CD4-positive, alpha-beta T cell treated with Interleukin-2 at 100 ng/mL for 4 hours (primary cell): ENCODE measurements around the gene ODAD2.
A peak's percentile ranks its signal among the peaks of the same experiment; 100 is the strongest.
"Not testable (repeated sequence)": the region's sequence is repeated elsewhere in the genome, so short reads cannot be mapped to it uniquely, and the experiment has no call there.

Experiments
- DNase-seq: peaks from one replicate; pipeline ENCODE4 v3.0.0-alpha.2; 2020; ENCODE audit warnings: low spot score

ODAD2 gene

DNA sequence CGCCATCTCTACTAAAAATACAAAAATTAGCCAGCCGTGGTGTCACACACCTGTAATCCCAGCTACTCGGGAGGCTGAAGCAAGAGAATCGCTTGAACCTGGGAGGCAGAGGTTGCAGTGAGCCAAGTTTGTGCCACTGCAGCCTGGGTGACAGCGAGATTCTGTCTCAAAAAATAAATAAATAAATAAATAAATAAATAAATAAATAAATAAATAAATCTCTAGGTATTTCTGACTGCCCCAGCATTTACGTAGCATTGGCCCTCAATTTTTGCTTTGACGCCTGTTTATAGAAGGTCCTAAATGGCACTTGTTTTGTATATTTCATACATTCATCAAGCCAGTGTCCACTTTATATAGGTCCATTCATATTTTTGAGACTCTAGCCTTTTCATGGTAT, 28.9 kb downstream of the ODAD2 start:
- DNase-seq: not testable (repeated sequence)

DNA sequence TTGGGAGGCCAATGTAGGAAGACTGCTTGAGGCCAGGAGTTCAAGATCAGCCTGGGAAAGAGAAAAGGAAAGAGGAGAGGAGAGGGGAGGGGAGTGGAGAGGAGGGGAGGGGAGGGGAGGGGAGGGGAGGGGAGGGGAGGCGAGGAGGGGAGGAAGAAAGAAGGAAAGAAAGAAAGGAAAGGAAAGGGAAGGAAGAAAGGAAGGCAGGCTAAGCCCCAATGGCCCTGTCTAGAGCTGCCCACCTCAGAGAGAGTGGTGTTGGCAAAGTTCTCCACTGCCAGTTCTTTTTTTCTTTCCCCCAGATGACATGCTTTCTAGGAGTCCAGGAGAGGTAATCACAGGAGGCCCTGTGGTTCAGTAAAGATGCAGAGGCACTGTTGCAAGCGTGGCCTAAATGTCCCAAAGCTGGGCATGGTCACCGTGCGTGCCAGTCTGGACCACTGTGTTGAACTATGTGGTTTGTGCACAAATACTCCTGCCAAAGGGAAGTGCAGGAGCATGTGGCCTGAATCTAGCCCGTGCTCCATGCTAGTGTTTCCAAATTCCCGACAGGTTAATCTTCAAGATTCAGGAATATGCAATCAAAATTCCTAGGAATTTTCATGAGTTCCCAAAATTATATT, 39.7 kb downstream of the ODAD2 start:
- DNase-seq: no peak

- peak; percentile 2 for DNase-seq
Measured at GRCh38 chr10:27958383-27958782, 40.5 kb downstream of the ODAD2 start.

- DNase-seq: no peak
Measured at GRCh38 chr10:27950242-27950564, 48.7 kb downstream of the ODAD2 start.

GRCh38 chr10:27949528-27950241, 49.2 kb downstream of the ODAD2 start:
- no peak for DNase-seq

- no peak for DNase-seq
Measured at GRCh38 chr10:27948186-27948585, 50.7 kb downstream of the ODAD2 start.

DNA sequence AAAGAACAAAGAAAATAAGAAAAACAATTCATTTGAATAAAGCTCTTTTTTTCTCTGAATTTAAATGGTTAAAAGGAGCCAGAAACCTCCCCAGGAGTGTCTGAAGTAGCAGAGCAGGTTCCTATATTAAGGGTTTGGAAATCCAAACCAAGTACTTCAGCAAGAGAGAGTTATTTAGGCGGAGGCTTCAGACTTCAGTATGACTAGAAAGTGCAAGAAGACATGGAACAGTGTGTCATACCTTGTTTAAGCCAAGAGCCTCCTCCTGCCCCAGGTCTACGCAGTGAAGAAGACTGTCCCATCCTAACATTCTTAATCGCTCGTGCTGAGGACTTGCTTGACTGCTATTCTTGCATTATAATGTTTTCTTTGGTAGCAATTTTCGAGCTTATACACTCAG, 51.3 kb downstream of the ODAD2 start:
- DNase-seq: no peak

- no peak for DNase-seq
Measured at GRCh38 chr10:27944005-27944404, 54.9 kb downstream of the ODAD2 start.

GRCh38 chr10:27914888-27915287, 84.0 kb downstream of the ODAD2 start:
- DNase-seq: no peak

- DNase-seq: no peak
Measured at GRCh38 chr10:27912231-27912630, 86.6 kb downstream of the ODAD2 start.

DNA sequence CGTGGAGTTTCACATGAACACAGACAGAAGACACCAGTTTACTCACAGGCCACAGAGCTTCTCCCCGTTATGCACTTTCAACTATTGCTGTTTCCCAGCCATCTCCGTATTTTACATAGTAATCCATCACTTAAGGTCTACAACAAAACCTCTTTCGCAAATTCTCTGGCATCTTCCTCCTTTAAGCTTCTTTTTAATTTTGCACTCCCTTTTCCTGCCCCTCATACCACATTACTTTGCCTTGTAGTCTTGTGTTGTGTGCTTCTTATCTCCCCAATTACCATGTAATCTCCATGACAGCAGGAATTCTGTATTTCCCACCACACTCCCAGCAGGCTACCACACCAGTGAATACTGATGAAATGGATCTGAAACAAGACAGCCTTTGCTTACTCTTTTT, 87.3 kb downstream of the ODAD2 start:
- no peak for DNase-seq

DNA sequence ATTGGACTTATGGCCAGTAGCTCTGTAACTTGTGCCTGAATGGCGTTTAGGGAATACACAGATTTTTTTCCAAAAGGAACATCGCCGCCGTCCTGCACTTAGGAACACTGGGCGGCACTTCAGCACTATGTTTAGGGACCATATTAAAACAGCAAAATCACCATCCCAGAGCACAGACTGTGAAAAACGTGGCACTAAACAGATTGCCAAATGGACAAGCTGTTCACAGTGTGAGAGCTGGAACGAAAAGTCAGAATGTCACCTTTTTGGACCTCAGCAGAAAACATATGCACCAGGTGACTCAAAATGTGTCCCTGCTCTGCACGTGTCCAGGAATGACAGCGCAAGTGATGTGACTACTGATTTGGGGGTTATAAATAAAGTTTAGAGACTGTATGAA, 87.9 kb downstream of the ODAD2 start:
- no peak for DNase-seq

DNA sequence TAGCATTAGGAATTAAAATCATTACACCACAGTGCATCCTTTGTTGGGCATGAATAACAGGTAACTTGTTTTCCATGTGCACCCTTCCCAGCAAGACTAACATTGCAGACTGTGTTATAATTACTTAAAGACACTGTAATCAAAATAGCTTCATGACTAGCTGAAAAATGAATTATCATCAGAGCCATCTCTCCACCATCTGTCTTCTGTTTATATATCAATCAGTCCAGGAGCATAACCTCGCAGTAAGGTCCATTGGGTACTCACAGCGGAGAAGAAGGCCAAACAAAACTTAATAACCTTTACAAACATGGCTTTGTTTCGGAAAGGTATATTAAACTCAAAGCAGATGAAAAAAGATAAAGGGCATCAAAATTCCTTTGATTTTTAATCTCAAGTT, 90.6 kb downstream of the ODAD2 start:
- DNase-seq: no peak

- DNase-seq: not testable (repeated sequence)
Measured at GRCh38 chr10:27899485-27899884, 99.4 kb downstream of the ODAD2 start.

DNA sequence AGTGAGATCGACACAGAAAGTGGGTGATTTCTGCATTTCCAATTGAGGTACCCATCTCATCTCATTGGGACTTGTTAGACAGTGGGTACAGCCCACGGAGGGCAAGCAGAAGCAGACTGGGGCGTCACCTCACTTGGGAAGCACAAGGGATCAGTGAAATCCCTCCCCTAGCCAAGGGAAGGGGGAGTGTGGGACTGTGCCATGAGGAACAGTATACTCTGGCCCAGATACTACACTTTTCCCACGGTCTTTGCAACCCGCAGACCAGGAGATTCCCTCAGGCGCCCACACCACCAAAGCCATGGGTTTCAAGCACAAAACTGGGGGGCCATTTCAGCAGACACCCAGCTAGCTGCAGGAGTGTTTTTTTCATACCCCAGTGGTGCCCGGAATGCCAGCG, 99.8 kb downstream of the ODAD2 start:
- DNase-seq: no peak

GRCh38 chr10:27893358-27893954, 105.4 kb downstream of the ODAD2 start:
- DNase-seq: no peak

DNA sequence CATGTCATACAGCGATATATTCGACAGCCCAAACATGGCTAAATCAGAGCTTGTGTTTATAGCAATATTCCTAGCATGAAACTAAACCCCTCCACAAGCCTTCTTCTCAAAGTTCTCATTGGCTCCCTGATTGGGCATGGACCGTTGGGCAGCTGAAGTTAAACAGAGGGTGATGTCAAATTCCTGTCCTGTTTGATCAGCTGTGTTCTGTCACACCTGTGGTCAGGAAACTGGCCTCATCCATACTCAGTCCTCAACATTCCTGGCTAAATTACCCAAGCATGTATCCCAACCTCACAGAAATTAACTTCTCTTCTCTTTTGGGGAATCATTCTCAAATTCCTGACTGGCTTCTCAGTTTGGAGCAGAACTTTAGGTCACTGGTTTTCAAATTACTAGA, 107.9 kb downstream of the ODAD2 start:
- DNase-seq: no peak

DNA sequence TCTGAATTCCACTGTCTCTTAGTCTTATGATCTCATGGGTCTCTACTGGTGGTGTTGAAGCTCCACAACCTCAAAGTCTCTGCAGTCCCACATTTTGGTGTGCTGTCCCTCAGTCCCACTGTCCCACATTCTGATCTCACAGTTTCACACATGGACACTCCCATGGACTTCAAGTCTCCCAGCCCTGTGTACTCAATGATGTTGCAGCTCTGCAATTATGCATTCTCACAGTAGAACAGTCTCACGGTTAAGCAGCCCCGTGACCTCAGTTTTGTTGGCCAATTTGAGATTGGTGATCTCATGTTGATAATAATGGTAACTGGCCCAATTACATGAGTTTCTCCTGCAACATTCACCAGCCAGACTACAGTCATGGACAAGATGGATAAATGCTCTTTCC, 109.4 kb downstream of the ODAD2 start:
- DNase-seq: no peak

GRCh38 chr10:27884185-27884641, 114.7 kb downstream of the ODAD2 start:
- DNase-seq: no peak

DNA sequence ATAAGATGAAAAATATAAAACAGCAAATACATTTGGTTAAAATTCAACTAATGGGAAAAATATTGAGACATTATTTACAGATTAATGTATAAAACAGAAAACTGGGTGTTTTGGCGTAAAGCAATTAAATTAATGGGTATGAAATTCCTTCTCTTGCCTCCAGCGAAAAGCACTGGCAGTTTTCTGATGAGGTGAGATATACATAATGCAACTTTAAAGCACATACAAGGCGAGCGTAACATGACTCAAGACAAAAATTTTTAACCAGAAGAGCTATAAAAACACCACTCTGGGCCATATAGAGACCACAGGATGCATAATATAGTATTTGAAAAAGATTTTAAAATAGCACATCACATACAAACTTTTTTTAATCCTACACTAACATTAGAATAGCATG, 120.6 kb downstream of the ODAD2 start:
- DNase-seq: no peak

DNA sequence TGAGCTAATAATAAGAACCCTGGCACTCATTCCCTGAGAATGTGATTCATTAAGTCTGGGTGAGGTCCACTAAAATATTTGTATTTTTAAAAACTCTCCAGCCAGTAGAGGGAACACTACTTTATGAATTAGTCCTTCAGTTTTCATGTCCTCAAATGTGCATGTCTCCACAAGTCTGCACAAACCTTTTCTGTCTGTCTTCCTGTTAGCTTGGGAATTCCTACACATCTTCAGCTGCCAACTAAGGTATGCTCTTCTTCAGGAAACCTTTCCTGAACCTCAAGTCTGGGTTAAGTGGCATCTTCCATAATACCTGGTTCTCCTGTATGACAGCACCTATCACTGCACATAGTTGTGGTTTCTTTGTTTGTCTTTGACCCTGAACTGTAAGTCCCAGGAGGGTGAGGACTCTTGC, 133.7 kb downstream of the ODAD2 start:
- DNase-seq: no peak

GRCh38 chr10:27861781-27862180, 137.1 kb downstream of the ODAD2 start:
- DNase-seq: no peak

DNA sequence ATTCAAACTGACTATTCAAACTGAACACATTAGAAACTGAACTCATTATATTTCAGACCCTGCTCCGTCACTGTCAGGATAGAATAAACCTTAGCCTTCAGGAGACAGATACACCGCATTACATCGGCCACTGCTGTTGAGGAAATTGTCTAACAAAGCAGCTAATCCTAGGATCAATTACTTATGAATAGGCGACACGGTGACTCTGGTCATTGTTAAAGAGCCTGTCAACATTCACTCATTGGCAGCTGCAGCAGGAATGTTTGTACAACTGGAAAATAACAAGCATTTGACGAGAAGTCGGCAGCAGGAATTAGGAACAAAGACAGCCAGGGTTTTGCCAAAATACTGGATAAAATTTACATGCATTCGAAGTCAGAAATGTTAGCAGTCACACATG, 141.3 kb downstream of the ODAD2 start:
- DNase-seq: no peak

GRCh38 chr10:27844223-27844622, 154.7 kb downstream of the ODAD2 start:
- DNase-seq: no peak
